ENCODE results near the gene HEG1.

HEG1 gene

GRCh38 chr3:125090649-125091048 is 34.9 kb upstream of the HEG1 start:
- Histone ChIP-seq H3K27me3 (replicated peaks; ENCODE audit: insufficient read depth, low read length) (no peaks in the 10 kb centered on the region), H3K27ac (ENCODE audit: low read length) (no peak overlapping the region), H3K79me2 (ENCODE audit: low read length) (no peaks in the 10 kb centered on the region), H3K9me2 (replicated peaks; ENCODE audit: insufficient read depth, low read length) (no peaks in the 10 kb centered on the region), H3F3A (ENCODE audit: insufficient read depth, low read length) (no peaks in the 10 kb centered on the region), H3K4me2 (ENCODE audit: low read depth, low read length) (no peak overlapping the region), H4K20me1 (ENCODE audit: insufficient read depth, low read length) (no peaks in the 10 kb centered on the region), H2AFZ (ENCODE audit: low read length) (no peak overlapping the region), H3K9ac (ENCODE audit: low read length) (no peak overlapping the region), H3K4me1 (ENCODE audit: low read length) (no peaks in the 10 kb centered on the region), H3K36me3 (replicated peaks; ENCODE audit: insufficient read depth, low read length) (no peaks in the 10 kb centered on the region), H3K4me3 (ENCODE audit: low read length) (no peak overlapping the region), H3K9me3 (replicated peaks; ENCODE audit: insufficient read depth, low read length) (no peaks in the 10 kb centered on the region)
- TF ChIP-seq EZH2 (optimal IDR thresholded peaks at IDR 0.05; ENCODE audit: low read depth, low read length) (no peak), EZH2phosphoT487 (IDR thresholded peaks at IDR 0.05; ENCODE audit: low read length) (no peak), CTCF (IDR thresholded peaks at IDR 0.05; ENCODE audit: low read length) (no peak)
- no peak for DNase-seq

DNA sequence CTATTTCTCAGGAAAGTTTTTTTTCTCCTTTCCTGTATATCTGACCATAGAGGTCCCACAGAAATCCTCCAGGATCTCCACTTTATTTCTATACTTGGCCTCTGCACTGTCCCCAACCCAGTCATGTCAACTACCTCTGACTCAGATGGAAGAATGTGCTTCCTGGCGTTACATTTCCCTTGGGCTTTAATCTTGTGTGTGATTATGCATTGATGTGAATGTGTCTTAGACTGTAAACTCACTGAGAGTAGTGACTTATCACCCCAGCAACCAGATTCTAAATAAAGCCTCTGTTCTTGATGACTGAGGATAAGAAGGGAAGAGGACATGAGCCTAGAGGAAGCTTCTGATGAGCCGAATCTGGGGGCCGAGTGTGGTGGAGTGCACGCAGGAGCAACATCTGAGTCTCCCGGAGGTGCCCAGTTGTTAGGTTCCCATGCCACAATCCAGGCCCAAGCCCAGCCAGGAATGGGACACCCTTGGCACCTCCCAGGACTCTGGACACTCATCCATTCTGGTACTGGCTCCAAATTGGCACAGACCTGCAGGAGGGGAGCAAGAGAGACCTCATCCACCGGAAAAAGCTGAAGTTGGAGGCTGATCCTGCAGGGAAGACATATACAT is 32.1 kb upstream of the HEG1 start:
- Histone ChIP-seq H2AFZ (ENCODE audit: low read length) (no peak overlapping the region), H3K9me3 (replicated peaks; ENCODE audit: insufficient read depth, low read length) (no peaks in the 10 kb centered on the region), H3F3A (ENCODE audit: insufficient read depth, low read length) (no peaks in the 10 kb centered on the region), H3K4me1 (ENCODE audit: low read length) (no peaks in the 10 kb centered on the region), H3K9me2 (replicated peaks; ENCODE audit: insufficient read depth, low read length) (no peaks in the 10 kb centered on the region), H3K27me3 (replicated peaks; ENCODE audit: insufficient read depth, low read length) (no peaks in the 10 kb centered on the region), H3K9ac (ENCODE audit: low read length) (no peak overlapping the region), H3K36me3 (replicated peaks; ENCODE audit: insufficient read depth, low read length) (no peaks in the 10 kb centered on the region), H3K4me2 (ENCODE audit: low read depth, low read length) (no peak overlapping the region), H3K79me2 (ENCODE audit: low read length) (no peaks in the 10 kb centered on the region), H3K27ac (ENCODE audit: low read length) (no peak overlapping the region), H3K4me3 (ENCODE audit: low read length) (no peak overlapping the region), H4K20me1 (ENCODE audit: insufficient read depth, low read length) (no peaks in the 10 kb centered on the region)
- TF ChIP-seq CTCF (IDR thresholded peaks at IDR 0.05; ENCODE audit: low read length) (no peak), EZH2phosphoT487 (IDR thresholded peaks at IDR 0.05; ENCODE audit: low read length) (no peak), EZH2 (optimal IDR thresholded peaks at IDR 0.05; ENCODE audit: low read depth, low read length) (no peak)
- no peak for DNase-seq

DNA sequence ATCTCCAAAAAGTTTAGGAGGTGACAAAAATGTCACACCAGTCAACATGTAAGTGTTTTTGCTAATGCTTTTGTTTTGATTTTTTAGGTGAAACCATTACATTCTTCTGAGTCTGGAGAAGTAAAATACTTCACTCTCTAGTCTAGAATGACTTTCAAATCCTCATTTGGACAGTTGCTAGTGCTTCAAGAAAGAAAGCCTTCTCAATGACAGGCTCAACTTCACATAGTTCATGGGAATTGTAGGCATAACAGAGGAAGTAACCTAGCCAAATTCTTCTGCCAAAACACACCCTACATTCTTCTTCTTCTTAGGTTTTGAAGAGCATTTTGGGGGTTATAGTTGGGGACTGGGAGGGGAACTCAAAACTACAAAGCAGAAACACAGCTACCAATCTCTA is 29.4 kb upstream of the HEG1 start:
- Histone ChIP-seq H3K4me3 (ENCODE audit: low read length) (no peak overlapping the region), H4K20me1 (ENCODE audit: insufficient read depth, low read length) (no peaks in the 10 kb centered on the region), H3K27ac (ENCODE audit: low read length) (no peak overlapping the region), H3K4me2 (ENCODE audit: low read depth, low read length) (no peak overlapping the region), H3K27me3 (replicated peaks; ENCODE audit: insufficient read depth, low read length) (no peaks in the 10 kb centered on the region), H3F3A (ENCODE audit: insufficient read depth, low read length) (no peaks in the 10 kb centered on the region), H3K4me1 (ENCODE audit: low read length) (no peaks in the 10 kb centered on the region), H3K9me2 (replicated peaks; ENCODE audit: insufficient read depth, low read length) (no peaks in the 10 kb centered on the region), H3K9me3 (replicated peaks; ENCODE audit: insufficient read depth, low read length) (no peaks in the 10 kb centered on the region), H2AFZ (ENCODE audit: low read length) (no peak overlapping the region), H3K36me3 (replicated peaks; ENCODE audit: insufficient read depth, low read length) (no peaks in the 10 kb centered on the region), H3K79me2 (ENCODE audit: low read length) (no peaks in the 10 kb centered on the region), H3K9ac (ENCODE audit: low read length) (no peak overlapping the region)
- no peak for DNase-seq
- TF ChIP-seq EZH2phosphoT487 (IDR thresholded peaks at IDR 0.05; ENCODE audit: low read length) (no peak), EZH2 (optimal IDR thresholded peaks at IDR 0.05; ENCODE audit: low read depth, low read length) (no peak), CTCF (IDR thresholded peaks at IDR 0.05; ENCODE audit: low read length) (no peak)
